Stimulated activated naive CD8-positive, alpha-beta T cell treated with anti-CD3 and anti-CD28 coated beads, Interleukin-15, Interleukin-2, amounts not matched to agents 100 U/mL and 50 U/mL, for 24 hours (primary cell): Measurements from ENCODE around the gene NEUROD2.
"Not testable (repeated sequence)": the region's sequence is repeated elsewhere in the genome, so short reads cannot be mapped to it uniquely, and the experiment has no call there.

Source experiments
- ATAC-seq: fragments of 150-1000 bp; cut with Tn5 transposase; one replicate; pipeline ENCODE4 v1.10.0; 2021
- DNase-seq: peaks from one replicate; pipeline ENCODE4 v3.0.0; 2021

The NEUROD2 gene

DNA sequence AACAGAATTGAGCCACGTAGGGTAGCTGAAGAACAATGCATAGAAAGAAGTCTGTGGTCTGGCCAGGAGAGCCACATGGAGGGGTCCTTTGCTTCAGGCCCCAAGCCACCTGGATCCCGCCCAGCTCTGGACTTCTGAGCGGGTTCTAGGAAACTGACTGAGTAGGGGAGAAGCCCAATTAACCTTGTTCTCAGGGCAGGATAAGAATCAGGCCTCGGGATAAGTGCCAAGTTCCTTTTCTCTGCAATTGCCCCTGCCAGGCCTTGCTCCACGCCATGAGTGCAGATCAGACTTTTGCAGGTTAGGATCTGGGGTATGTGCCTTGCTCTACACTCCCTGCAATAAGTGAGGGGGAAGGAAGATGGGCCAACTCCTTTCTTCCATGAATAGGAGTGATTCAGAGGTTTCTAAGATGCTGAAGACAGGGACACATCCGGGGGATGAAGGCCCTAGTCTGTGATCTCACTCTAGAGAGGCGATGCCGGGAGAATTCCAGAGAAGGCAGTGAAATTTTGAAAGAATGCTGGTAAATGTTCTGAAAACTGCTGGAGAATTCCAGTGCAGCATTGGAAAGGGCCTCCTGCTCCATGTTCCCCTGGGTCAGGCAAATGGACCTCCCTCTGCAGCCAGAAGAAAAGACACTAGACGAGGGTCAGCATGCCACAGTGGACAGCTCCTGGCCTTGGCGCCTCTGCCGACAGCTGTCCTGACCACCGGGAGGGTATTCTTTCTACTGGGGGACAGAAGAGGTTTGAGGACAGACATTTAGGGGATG, 5.8 kb downstream of the NEUROD2 start:
- ATAC-seq (no peak), DNase-seq (no peak)

DNA sequence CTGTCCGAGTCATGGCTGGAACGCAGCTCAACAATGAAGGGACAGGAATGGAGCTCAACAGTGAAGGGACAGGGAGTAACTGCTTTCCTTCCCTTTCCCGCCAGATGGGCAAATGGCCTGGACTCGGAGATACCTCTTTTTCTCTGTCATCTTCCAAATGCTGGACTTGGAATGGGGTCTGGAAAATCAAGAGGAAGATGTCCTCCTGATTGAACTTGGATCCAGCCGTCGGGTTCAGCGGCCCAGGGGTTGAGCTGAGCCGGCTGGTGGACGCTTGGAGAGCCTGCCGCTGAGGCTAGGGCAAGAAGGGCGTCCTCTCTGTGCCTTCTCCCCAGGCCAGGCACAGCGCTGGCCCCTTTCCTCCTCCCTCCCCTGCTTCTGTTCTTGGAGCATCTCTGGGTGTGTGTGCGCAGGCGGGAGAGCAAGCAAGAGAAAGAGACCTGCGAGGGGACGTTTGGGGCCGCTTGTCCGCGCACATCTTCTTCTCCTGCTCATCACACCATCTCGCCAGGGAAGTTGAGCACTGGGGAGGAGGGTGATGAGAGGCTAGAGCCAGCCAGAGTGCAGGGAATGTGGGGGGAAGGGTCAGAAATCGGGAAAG, 6.6 kb downstream of the NEUROD2 start:
- no peak for ATAC-seq
- no peak for DNase-seq

DNA sequence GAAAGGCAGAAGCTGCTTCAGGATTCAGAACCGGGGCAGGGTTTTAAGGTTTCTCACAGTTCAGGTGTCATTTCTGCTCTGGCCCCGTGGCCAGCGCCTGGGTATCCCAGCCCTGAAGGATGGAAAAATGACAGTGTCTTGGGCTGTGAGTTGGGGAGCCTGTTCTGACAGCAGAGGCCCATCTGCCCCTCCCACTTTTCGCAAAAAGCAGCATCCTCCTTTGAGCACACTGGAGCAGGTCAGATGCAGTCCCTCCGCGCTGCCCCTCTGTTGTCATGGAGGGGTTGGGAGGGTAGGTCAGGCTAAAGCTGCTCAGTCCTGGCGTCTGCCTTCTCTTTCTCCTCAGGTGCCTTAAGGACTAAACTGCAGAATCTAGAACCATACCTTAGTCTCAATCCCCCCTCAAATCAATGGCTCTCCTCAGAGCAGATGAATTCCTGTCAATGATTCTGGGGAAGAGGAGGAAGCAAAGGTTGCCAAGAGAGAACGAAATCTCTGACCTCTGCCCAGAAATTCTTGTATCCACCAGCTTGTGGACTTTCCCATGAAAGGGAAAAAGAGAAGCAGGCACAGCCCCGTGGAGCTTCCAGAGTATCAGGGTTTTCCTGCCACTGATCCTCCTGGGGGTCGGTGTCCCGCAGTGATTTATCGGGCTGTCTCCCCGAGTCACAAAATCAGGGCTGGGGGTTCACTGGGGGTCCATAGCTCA, 7.3 kb downstream of the NEUROD2 start:
- DNase-seq = no peak
- no peak for ATAC-seq

DNA sequence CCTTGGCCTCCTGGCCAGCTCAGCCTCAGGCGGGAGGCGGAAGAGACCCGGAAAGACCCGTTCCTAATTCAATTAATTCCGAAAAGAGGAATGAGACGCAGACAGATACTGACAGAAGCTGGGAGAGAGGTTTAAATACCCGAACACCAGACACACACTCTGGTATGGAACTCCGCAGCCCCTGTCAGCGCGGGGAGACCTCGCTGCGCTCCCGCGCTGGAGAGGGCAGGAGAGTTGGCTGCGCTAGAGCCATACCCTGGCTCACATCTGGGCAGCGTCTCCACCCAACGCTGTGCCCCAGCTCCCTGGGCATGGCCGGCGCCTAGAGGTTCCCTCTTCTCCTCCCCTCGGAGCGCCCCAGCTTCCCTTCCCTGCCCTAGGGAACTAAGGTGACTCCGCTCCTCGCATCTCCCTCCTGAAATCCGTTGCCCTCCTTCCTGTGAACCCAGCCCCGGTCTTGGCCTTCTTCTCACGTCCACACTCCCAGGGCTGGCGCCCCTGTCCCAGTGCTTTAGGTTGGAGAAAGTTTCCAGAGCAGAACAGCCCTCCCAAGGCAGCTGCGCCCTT, 8.0 kb downstream of the NEUROD2 start:
- DNase-seq (no peak), ATAC-seq (no peak)

DNA sequence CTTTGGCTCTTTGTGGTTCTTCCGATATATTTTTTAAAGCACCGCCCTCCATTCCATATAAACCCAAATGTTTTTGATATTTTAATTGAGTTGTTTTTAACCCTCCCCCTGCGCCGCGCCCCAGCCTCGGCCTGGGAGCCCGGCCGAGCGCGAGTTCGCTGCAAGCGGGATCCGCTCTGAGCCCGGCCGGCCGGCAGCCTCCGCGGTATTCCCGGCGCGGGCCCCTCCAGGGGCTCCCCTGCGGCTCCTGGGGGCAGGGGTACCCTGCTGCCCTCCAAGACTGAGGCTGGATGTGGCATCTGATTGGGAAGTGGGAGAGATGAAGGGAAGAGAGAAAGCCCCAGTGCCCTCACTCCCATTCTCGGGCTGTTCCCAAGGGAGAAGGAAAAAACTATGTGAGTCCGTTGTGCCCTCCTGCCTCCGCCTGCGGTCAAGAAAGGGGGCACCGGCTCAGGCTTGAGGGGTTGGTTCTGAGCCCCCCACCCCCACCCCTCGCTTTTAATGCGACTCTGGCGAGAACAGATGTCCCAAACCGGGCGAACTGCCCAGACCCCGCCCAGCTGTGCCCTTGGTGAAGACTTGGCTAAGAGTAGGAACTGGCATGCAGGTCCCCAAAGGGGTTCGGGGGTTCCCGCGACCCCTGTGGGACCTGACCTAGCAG, 8.6 kb downstream of the NEUROD2 start:
- no peak for ATAC-seq
- no peak for DNase-seq

DNA sequence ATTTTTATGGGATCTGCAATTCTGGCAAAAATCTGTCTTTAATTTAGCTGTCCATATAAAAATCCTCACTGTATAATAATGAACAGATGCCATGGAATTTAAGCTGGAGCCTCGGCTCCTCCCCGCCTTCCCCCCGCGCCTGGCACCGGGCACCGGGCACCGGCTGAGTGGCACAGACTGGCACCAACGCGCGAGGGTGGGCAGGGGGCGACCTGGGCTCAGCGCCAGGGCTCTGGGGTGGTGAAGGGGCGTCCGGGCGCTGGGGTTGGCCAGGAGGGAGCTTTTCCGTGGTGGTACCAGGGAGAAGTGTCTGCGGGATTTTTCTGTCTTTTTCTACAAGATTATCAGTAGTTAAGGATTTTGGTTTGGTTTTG, 9.1 kb downstream of the NEUROD2 start:
- ATAC-seq = no peak
- no peak for DNase-seq

DNA sequence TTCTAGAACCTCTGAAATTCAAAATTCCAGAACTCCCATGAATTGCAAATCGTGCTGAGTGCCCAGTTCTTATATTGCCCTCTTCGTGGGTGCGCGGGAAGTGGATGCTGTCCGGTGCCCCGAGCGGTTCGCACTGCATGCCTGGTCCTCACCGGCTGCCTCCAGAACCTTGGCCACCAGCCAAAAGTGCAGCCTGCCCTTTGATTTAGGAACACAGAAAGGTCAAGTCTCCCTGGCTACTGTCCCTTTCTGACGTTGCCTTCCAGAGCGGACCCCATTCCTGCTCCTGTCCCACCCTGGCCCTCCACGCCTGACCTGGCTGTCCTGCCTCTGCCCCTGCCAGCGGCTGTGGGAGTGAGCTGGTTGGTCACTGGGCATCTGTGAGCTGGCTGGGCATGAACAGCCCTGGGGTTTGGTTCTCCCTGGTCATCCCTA, 9.7 kb downstream of the NEUROD2 start:
- DNase-seq (no peak), ATAC-seq (no peak)

DNA sequence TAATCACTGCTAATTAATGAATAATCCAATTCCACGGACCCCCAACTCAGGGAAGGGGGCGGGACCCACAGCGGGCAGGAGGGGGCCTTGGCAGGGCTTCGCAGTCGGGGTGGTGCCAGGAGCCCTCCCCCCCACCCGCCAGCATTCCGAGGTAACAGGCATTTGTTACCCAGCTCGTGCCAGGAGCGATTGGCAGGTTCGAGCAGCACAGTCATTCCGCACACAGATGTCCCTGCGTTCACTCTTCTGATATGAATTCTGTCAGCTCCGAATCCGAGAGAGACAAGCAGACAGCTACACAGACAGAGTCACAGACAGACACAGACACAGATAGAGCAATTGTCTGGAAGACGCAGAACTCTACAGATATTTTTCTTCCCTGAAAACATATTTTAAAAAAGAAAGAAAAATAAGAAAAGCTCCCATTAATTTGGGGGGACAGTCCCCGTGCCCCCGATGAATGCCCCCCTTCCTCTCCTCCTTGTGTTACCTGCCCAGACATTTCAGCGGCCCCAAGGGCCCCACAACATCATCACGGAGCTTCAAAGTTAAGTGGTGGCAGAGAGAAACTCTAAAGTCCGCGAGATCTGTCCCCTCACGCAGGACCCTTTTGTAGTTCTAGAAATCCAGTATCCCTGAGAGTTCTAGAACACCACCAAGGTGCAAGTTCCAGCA, 10.2 kb downstream of the NEUROD2 start:
- DNase-seq = no peak
- ATAC-seq = no peak

DNA sequence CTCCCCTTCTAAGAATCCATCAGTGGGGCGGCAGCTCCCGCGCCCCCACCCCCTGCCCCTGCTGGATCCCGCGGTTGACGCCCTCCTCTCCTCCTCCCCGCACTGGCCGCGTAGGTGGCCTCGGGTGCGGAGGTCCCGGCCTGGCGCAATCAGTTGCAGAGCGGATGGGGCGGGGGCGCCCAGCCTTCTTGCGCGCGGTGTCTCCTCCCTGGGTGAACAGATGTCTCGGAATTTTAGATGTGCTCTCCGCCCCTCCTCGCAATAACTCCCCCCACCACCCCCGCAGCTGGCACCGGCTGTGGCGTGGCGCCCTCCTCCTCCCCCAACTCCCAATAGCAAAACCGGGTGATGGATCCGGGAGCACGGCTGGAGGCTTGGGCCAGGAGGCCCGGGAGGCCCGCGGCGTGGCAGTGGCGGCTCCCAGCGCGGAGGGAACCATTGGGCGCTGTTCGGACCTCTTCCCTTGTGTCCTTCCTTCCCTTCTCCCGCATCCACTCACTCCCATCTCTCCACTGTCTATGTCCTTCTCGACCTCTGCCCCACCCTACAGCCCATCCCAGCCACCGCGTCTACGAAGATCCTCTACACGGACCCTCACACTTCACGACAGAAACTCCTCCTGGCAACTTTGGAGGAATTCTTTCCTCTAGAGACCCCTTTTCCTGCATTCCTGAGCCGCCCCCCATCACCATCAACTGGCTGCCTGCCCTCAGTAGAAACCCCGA, 11.0 kb downstream of the NEUROD2 start:
- DNase-seq (no peak), ATAC-seq (no peak)

DNA sequence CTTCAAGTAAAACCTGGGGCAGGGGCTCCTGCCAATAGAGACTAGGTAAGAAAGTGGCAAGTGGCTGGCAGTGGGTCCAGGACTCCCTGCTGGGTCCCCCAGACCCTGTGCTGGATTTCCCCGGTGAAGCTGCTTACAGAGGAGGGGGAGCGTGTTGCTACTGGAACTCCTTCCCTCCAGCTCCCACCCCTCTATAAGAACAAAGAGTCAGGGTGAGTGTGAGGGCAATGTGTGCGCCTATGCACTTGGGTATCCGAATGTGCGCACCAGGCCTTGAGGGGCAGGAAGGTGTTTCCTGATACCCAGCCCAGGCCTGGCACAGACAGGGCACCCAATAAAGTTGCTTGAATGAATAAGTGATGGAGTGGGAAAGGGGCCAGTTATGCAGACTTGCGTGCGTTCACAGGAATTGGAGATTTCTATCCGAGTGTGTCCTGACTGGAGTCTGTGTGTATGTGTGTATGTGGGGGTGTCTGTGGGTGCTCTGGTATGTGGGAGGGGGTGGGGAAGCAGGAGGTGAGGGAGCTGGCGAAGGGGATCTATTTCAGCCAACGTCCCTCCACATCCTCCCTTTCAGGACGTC, 11.7 kb downstream of the NEUROD2 start:
- ATAC-seq (no peak), DNase-seq (no peak)

DNA sequence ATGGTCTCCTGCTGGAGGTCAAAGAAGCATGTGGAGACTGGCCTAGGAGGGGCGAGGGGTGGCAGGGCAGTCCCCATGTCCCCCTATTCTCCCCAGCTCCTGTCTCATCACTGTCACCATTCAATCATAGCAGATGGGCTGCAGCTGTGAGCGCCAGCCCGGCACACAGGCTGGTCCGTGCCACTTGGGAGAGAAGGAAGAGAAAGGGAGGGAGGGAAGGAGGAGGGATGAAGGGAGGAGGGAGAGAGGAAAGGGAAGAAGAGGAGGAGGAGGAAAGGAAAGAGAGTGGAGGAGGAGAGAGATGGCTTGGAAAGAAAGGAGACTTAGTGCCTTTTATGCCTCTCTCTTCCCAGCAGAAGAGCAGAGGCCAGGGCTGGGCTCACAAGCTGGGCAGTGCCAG, 12.4 kb downstream of the NEUROD2 start:
- DNase-seq (no peak), ATAC-seq (no peak)

DNA sequence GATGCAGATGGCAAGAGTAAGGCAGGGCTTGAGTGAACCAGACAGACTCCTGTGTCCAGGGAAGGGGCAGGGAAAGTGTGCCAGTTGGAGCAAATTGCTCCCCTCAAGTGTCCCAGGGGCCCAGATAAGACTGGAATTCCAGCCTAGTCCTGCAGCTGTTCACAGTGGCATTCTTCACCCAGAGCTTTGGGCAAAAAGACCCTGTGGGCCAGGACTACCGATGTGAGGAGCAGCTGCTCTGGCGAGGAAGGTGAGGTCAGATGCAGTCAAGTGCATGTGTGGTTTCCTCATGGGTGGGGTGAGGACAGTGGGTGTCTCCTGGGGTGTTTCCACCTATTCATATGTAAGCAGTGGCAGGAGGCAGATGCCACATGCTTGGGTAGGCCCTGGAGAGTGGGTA, 14.3 kb downstream of the NEUROD2 start:
- ATAC-seq (no peak), DNase-seq (no peak)

DNA sequence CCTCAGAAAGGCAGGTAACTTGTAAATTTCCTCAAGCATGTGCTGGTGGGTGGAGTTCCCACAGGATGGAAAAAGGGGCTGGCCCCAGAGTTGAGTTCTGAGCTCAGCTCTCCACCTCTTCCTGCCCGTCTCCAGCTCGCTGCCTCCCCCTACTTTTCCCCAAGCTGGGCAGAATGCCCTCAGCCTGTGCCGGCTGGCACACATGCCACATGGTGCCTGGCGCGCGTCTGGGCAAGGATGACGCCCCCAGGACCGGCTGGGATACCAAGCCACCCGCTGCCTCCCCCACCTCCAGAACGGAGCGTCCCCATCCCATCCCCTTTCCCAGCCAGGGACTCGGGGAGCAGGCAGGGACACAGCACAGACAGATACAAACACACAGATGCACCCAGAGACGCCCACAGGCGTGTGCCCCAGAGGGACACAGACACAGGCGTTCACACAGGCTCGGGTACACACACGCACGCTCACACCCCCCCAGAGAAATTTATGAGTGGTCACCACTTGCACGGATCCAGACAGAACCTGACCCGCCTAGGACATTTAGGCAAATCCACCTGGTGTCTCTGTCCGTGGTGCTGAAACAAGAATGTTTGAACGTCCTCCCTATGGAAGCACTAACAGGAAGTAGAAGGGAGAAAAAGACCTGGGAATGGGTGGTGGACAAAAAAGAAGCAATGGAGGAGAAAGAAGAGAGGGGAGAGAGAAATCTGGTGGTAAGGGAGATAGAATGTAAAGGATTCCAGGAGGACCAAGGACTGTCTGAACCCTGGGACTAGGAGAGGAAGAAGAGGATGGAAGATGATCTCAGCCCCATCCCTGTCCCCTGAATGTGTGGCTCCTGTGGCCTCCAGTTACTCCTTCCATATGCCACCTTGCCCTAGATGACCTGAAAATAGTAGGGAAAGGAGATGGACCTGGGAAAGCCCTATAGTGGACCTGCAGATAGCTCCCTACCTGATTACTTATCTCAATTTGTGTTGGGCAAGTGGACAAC, 15.5 kb downstream of the NEUROD2 start:
- ATAC-seq = peak; percentile 36
- peak; percentile 39 for DNase-seq

DNA sequence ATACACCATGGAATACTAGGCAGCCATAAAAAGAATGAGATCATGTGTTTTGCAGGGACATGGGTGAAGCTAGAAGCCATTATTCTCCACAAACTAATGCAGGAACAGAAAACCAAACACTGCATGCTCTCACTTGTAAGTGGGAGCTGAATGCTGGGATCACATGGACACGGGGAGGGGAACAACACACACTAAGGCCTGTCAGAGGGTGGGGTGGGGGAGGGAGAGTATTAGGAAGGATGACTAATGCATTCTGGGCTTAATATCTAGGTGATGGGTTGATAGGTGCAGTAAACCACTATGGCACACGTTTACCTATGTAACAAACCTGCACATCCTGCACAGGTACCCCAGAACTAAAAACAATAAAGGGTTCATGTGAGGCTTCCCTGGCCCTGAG, 17.5 kb downstream of the NEUROD2 start:
- not testable (repeated sequence) for ATAC-seq, DNase-seq

DNA sequence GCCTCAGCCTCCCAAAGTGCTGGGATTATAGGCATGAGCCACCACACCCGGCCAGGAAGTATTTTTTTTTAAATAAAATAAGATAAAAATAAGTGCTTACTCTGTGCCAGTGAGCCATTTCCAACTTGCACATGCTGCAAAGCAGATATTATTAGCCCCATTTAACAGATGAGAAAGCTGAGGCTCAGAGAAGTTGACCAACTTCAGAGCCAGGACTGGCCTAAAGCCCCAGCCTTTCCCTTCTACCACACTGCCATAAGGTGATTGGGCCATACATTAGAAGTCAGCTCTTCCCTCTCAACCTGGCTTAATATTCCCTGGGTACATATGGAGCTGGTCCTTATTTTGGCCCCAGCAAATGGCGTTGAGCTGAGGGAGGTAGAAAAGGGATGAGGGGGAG, 25.1 kb downstream of the NEUROD2 start:
- DNase-seq = no peak
- ATAC-seq = no peak

DNA sequence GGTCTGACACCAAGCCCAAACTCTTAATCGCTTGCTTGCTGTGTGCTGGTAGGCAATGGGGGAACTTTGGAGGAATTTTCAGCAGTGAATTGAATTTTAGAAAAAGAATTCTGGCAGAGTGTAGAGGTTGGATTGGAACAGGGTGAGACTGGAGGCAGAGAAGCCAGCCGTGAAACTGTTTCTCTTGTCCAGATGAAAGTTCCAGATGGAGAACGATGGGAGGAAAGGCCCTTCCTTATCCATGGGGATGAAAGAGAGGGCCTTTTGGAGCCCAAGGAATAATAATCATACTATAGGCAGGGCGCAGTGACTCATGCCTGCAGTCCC, 26.0 kb downstream of the NEUROD2 start:
- DNase-seq (no peak), ATAC-seq (no peak)

DNA sequence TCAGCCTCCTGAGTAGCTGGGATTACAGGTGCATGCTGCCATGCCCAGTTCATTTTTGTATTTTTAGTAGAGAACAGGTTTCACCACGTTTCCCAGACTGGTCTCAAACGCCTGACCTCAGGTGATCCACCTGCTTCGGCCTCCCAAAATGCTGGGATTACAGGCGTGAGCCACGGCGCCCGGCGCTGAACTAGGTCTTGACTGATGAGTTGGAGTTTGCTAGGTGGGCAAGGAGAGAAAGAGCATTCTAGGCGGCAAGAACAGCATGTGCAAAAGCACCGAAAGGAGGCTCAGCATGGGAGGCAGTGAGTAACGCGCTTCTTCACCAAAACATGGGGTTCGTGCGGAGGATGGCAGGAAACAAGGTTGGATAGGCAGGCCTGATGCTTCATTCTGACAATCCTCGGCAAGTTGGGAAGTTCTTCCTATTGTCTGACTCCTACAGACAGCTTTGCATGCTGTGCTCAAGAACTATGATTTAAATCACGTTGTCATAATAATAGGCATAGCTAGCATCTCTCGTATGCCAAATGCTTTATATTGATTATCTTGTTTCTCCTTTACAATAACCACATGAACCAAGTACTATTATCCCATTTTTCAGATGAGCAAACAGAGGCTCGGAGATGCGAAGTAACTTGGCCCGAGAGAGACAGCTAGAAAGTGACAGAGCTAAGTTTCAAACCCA, 26.5 kb downstream of the NEUROD2 start:
- DNase-seq (no peak), ATAC-seq (no peak)

DNA sequence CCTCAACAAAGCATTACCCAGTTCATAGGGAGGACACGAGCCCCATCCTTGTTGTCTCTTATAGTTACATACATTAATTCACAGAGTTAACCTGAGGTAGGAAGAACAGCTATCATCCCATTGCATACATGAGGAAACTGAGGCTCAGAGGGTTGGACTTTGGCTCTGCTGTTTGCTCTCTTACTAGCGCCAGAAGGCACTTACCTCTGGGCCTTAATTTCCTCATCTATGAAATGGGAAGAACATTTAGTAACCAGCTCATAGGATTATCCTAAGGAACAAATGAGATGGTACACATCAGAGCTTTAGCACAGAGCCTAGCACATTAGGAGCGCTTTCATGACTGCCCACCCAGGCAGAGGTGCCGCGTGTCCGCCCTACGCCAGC, 27.6 kb downstream of the NEUROD2 start:
- no peak for DNase-seq
- no peak for ATAC-seq
